Measurements from ENCODE around the gene GZMH. TPM values are rescaled to one million over a fixed set of nuclear protein-coding genes. Genes with fewer than 3 reads are reported as not detected.

GZMH gene
- total RNA-seq, 2 donors from 2014 or later: 0.93 TPM; not detected in 1

DNA sequence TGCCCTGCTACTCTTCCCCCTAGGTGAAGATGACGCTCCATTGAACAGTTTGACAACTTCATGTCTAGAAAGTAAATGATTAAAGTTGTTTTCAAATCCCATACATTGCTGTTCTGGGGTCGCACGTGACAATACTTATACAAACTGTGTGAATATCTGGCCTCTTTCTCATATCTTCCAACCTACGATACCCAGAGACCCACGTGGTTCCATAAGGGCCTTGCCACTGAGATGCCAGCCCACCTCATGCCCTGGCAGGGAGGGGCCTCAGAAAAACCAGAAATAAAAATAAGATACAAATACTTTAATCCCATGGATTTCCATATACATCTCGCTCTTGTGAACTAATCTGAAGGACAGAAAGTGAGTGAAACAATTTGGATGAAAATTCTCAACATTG, 20.0 kb upstream of the GZMH start:
- Histone ChIP-seq H3K27ac (no peak overlapping the region), H3K36me3 (no peaks in the 10 kb centered on the region), H3K4me3 (no peak overlapping the region), H3K27me3 (no peaks in the 10 kb centered on the region), H3K4me1 (no peaks in the 10 kb centered on the region), H3K9me3 (no peaks in the 10 kb centered on the region)
- no peak for DNase-seq (ENCODE audit: low spot score)
- TF ChIP-seq, protein P1, sequence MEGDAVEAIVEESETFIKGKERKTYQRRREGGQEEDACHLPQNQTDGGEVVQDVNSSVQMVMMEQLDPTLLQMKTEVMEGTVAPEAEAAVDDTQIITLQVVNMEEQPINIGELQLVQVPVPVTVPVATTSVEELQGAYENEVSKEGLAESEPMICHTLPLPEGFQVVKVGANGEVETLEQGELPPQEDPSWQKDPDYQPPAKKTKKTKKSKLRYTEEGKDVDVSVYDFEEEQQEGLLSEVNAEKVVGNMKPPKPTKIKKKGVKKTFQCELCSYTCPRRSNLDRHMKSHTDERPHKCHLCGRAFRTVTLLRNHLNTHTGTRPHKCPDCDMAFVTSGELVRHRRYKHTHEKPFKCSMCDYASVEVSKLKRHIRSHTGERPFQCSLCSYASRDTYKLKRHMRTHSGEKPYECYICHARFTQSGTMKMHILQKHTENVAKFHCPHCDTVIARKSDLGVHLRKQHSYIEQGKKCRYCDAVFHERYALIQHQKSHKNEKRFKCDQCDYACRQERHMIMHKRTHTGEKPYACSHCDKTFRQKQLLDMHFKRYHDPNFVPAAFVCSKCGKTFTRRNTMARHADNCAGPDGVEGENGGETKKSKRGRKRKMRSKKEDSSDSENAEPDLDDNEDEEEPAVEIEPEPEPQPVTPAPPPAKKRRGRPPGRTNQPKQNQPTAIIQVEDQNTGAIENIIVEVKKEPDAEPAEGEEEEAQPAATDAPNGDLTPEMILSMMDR (IDR thresholded peaks at IDR 0.05): no peak

DNA sequence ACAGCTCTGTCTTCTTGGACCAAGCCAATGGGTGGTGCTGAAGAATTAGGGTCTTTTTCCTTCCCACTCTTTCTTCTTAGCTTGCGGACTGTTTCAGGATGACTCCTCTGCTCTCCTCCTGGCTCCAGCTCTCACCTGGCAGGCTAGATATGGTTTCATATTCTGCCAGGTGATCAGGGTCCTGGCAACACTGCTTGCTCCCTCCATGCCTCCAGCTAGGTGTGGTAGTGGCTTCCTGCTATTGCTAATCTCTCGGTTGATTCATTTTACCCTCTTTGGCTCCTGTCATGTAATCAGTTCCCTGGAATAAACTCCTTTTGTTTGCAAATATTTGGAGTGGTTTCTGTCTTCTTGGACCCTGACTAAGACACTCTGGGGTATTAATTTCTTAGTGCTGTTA, 4.3 kb upstream of the GZMH start:
- DNase-seq (ENCODE audit: low spot score): no peak
- Histone ChIP-seq H3K27ac (no peak overlapping the region), H3K36me3 (no peaks in the 10 kb centered on the region), H3K4me3 (no peak overlapping the region), H3K27me3 (no peaks in the 10 kb centered on the region), H3K4me1 (no peaks in the 10 kb centered on the region), H3K9me3 (no peaks in the 10 kb centered on the region)
- TF ChIP-seq, protein P1 (IDR thresholded peaks at IDR 0.05): no peak

DNA sequence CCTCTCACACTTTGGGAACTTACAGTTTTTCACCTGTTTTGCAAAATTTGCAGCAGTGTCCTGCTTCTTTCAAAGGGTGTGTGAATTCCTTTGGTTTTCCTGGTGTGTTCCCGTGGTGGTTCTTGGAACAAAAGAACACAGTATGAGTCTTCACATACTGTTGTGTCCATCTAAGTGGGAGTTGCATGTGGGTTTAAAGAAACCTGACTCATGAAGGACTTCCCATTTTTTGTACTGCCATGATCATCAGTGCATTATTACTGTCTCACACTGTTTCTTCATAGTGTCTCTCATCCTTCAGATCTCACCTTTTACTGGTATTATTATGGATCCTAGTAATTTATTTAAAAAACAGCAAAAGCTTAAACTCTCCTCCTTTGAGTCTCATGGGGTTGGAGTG, 3.8 kb upstream of the GZMH start:
- H3K27me3 ChIP-seq: no peaks in the 10 kb centered on the region
- TF ChIP-seq, protein P1 (IDR thresholded peaks at IDR 0.05): no peak
- no peak overlapping the region for H3K4me3 ChIP-seq
- DNase-seq (ENCODE audit: low spot score): no peak
- H3K27ac ChIP-seq: no peak overlapping the region
- no peaks in the 10 kb centered on the region for H3K36me3 ChIP-seq
- H3K4me1 ChIP-seq: no peaks in the 10 kb centered on the region
- no peaks in the 10 kb centered on the region for H3K9me3 ChIP-seq

DNA sequence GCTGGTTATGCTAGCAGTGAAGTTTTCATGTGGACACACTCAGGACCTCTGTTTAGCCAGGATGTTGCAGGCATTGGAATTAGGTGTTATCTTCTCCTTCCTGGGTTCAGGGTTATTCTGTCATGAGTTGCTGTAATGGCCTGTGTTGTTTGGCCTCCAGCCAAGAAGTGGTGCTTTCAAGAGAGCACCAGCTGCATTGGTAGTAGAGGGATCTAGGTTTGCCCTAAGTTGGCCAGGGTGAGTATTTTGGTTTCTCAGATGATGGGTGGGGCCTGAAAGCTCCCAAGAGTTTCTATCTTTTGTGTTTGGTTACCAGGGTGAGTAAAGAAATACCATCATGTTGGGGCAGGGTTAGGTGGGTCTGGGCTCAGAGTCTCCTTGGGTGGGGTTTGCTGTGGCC, 2.7 kb upstream of the GZMH start:
- H3K4me3 ChIP-seq: no peak overlapping the region

DNA sequence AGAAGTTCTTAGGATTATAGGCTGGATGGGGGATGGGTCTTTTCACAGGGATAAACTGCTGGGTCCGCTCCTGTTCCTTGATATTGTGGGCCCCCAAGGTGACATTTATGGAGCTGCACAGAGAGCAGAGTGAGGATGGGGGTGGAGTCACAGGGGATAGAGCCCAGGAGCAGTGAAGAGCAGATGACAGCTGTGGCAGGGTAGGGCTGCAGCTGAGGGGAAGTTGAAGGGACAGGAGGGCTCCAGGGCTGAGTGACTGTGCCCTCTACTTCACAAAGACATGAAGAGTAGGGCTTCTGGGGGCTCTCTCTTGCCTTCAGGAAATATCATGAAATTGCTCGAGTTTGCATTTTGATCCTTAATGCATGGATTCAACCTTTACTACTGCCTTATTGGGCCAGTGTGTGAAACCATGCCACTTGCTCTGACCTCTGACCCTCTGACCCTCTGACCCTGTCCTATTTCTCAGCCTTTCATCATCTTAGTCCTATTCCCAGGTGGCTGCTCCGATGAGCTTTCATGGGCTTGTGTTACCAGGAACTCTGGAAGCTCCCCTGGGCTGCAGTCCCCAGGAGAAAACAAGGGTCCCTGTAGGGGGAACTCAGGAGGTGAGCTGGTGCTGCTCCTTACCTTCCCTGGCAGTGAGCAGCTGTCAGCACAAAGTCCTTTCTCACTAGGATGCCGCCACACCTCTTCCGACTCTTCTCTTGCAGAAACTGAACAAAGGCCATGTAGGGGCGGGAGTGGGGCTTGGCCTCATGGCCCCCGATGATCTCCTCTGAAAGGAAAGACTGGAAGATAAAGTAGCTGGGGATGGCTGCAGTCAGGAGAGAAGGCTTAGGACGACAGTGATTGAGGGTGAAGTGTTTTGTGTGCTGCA, 1.6 kb downstream of the GZMH start:
- no peak overlapping the region for H3K27ac ChIP-seq
- H3K9me3 ChIP-seq: no peaks in the 10 kb centered on the region
- TF ChIP-seq, protein P1 (IDR thresholded peaks at IDR 0.05): no peak
- H3K4me1 ChIP-seq: no peaks in the 10 kb centered on the region
- DNase-seq (ENCODE audit: low spot score): no peak
- H3K27me3 ChIP-seq: no peaks in the 10 kb centered on the region
- H3K36me3 ChIP-seq: no peaks in the 10 kb centered on the region
- no peak overlapping the region for H3K4me3 ChIP-seq

More for the DNA sequence above, 2.7 kb upstream of the GZMH start:
- H3K27me3 ChIP-seq: no peaks in the 10 kb centered on the region
- no peaks in the 10 kb centered on the region for H3K36me3 ChIP-seq
- H3K9me3 ChIP-seq: no peaks in the 10 kb centered on the region
- no peak overlapping the region for H3K27ac ChIP-seq
- no peak for DNase-seq (ENCODE audit: low spot score)
- TF ChIP-seq, protein P1 (IDR thresholded peaks at IDR 0.05): no peak
- H3K4me1 ChIP-seq: no peaks in the 10 kb centered on the region
